ENCODE measurements around the gene RASA1. TPM values are rescaled to one million over a fixed set of nuclear protein-coding genes. Genes with fewer than 3 reads are reported as not detected.

Gene RASA1
- total RNA-seq, 1 experiment from 2014 or later = 29.0 TPM

- in situ Hi-C loops (cut with HindIII; ENCODE audit: low pct_unique_long_range_greater_than_20kb, low sequenced_read_pairs) (no loop called here), intact Hi-C loops (cut with micrococcal nuclease; ENCODE audit: unreplicated experiment) (no loop called here)
- Histone ChIP-seq H3K36me3 (ENCODE audit: control insufficient read depth, insufficient read depth, low read length) (peaks cover 72% of the 10 kb centered on the region), H3K9me3 (ENCODE audit: control insufficient read depth, insufficient read depth, low read depth, low read length) (no peaks in the 10 kb centered on the region), H3K4me1 (ENCODE audit: control insufficient read depth, insufficient read depth, low read length) (no peaks in the 10 kb centered on the region), H3K27me3 (ENCODE audit: control insufficient read depth, insufficient read depth, low read length) (no peaks in the 10 kb centered on the region), H3K27ac (ENCODE audit: low read length) (no peak overlapping the region), H3K4me3 (ENCODE audit: low read depth in 2 of 2, low read length in 2 of 2) (no peak overlapping the region)
- no peak for ATAC-seq
- no TSS peak for BruUV-seq (replicated peaks)
- no peak for DNase-seq (ENCODE audit: low read depth, low spot score)
- POLR2A ChIA-PET = no interaction called here
- CTCF ChIA-PET = no interaction called here
- TF ChIP-seq CTCF (IDR thresholded peaks at IDR 0.05) (no peak), TCF7L2 (IDR thresholded peaks at IDR 0.05; ENCODE audit: low read depth, low read length) (no peak), SIN3A (IDR thresholded peaks at IDR 0.05; ENCODE audit: borderline replicate concordance, insufficient read depth, low read depth, low read length) (no peak), REST (IDR thresholded peaks at IDR 0.05; ENCODE audit: insufficient read depth in 1 of 2, low read depth in 2 of 2, low read length in 1 of 2) (no peak), POLR2AphosphoS5 (IDR thresholded peaks at IDR 0.05; ENCODE audit: low read depth, low read length) (no peak)
Observed at GRCh38 chr5:87404359-87404758, 136.7 kb downstream of the RASA1 start.

- ATAC-seq (no peak), DNase-seq (ENCODE audit: low read depth, low spot score) (no peak)
- no peaks in the 10 kb centered on the region for H3K9me3 ChIP-seq (ENCODE audit: control insufficient read depth, insufficient read depth, low read depth, low read length)
- POLR2A ChIA-PET = no interaction called here
- in situ Hi-C loops (cut with HindIII; ENCODE audit: low pct_unique_long_range_greater_than_20kb, low sequenced_read_pairs) (no loop called here), intact Hi-C loops (cut with micrococcal nuclease; ENCODE audit: unreplicated experiment) (no loop called here)
- H3K4me3 ChIP-seq (ENCODE audit: low read depth in 2 of 2, low read length in 2 of 2) = no peak overlapping the region
- no peaks in the 10 kb centered on the region for H3K27me3 ChIP-seq (ENCODE audit: control insufficient read depth, insufficient read depth, low read length)
- H3K27ac ChIP-seq (ENCODE audit: low read length) = no peak overlapping the region
- BruUV-seq (replicated peaks) = no TSS peak
- CTCF ChIA-PET = interaction anchor here (0.6 kb wide), 1 partner anchor 330 kb away, joined by 4 read pairs; no protein-coding TSS in a partner anchor
- TF ChIP-seq CTCF (IDR thresholded peaks at IDR 0.05) = no peak
- H3K4me1 ChIP-seq (ENCODE audit: control insufficient read depth, insufficient read depth, low read length) = peaks cover 2% of the 10 kb centered on the region; the same call in 1 of the 2 replicates
- H3K36me3 ChIP-seq (ENCODE audit: control insufficient read depth, insufficient read depth, low read length) = peaks cover 71% of the 10 kb centered on the region
Observed at GRCh38 chr5:87405472-87406155, 137.9 kb downstream of the RASA1 start.
